Cerebellar nuclear complex (tissue), 1 donor: ENCODE data around the gene ATP4B.

Experiments used
- DNase-seq, 2 experiments: peaks; one replicate each; lab custom pipeline; 2025; lab: John Stamatoyannopoulos, UW

ATP4B gene

GRCh38 chr13:113607056-113607888 is 50.7 kb downstream of the ATP4B start:
- DNase-seq: peak in 1 of 2 experiments; percentile 21

GRCh38 chr13:113605866-113606438 is 52.0 kb downstream of the ATP4B start:
- DNase-seq: no peak

- DNase-seq: no peak
Measured at GRCh38 chr13:113605461-113605860, 52.5 kb downstream of the ATP4B start.

GRCh38 chr13:113604186-113604585 is 53.8 kb downstream of the ATP4B start:
- no peak for DNase-seq

GRCh38 chr13:113603116-113603710 is 54.8 kb downstream of the ATP4B start:
- no peak for DNase-seq

- DNase-seq: no peak
Measured at GRCh38 chr13:113602291-113602988, 55.6 kb downstream of the ATP4B start.

- no peak for DNase-seq
Measured at GRCh38 chr13:113601166-113602070, 56.6 kb downstream of the ATP4B start.

GRCh38 chr13:113599391-113599790 is 58.6 kb downstream of the ATP4B start:
- DNase-seq: no peak
